K562 (cell line): ENCODE data around the gene TAL1. TPM values are rescaled to one million over a fixed set of nuclear protein-coding genes. Genes with fewer than 3 reads are reported as not detected.

Experiments used
- CREM ChIP-seq: IDR thresholded peaks from 2 replicates; pipeline ENCODE4 v1.6.1; 2014; ENCODE audit warnings: antibody characterized with exemption, low read depth
- DPF2 ChIP-seq: fragments of 450-650 bp; IDR thresholded peaks from 2 replicates; pipeline ENCODE4 v1.6.1; 2016
- EP400 ChIP-seq: fragments of 450-650 bp; IDR thresholded peaks from 2 replicates; pipeline ENCODE4 v1.6.1; 2017; ENCODE audit warnings: antibody characterized with exemption, mild to moderate bottlenecking, moderate library complexity
- ETV5 ChIP-seq: sonication (generic); formaldehyde crosslinking; IDR thresholded peaks from 2 replicates; pipeline ENCODE4 v1.4.0; 2020; ENCODE audit warnings: low read depth, mild to moderate bottlenecking, missing genetic modification reagents
- ETV6 ChIP-seq, 3 experiments: fragments of 150-350 bp in 1 of 3; sonication (generic) in 1 of 3; formaldehyde crosslinking in 1 of 3; IDR thresholded peaks; 2 replicates each; pipeline versions ENCODE4 v1.6.1 to v1.8.0; 2014 to 2022; ENCODE audit warnings: borderline replicate concordance in 2 of 3, low read depth in 2 of 3, antibody characterized with exemption in 1 of 3, low read length in 1 of 3, mild to moderate bottlenecking in 1 of 3, missing genetic modification reagents in 1 of 3
- FOS ChIP-seq: IDR thresholded peaks from 3 replicates; pipeline ENCODE4 v1.6.1; 2011; ENCODE audit not compliant: insufficient read length; ENCODE audit errors: extremely low read depth
- GABPA ChIP-seq: fragments of 200-800 bp; sonication (Bioruptor generic); conservative IDR thresholded peaks from 2 replicates; pipeline ENCODE4 v1.6.1; 2016; ENCODE audit warnings: low read depth, missing genetic modification characterization, missing compliant biosample characterization
- GABPB1 ChIP-seq: sonication (generic); formaldehyde crosslinking; IDR thresholded peaks from 2 replicates; pipeline ENCODE4 v1.8.0; 2022; ENCODE audit warnings: mild to moderate bottlenecking, missing genetic modification reagents
- GTF2E2 ChIP-seq: fragments of 200-800 bp; sonication (Bioruptor generic); IDR thresholded peaks from 2 replicates; pipeline ENCODE4 v1.6.1; 2016; ENCODE audit warnings: missing genetic modification characterization, missing compliant biosample characterization
- HNRNPLL ChIP-seq: fragments of 200-400 bp; formaldehyde crosslinking; IDR thresholded peaks from 2 replicates; pipeline ENCODE4 v1.6.1; 2017; ENCODE audit warnings: low read length, low read depth, mild to moderate bottlenecking; ENCODE audit not compliant: poor library complexity, severe bottlenecking
- PCBP1 ChIP-seq: fragments of 200-400 bp; formaldehyde crosslinking; IDR thresholded peaks from 2 replicates; pipeline ENCODE4 v1.6.1; 2018; ENCODE audit warnings: mild to moderate bottlenecking, low read depth, low read length; ENCODE audit not compliant: poor library complexity, severe bottlenecking
- SMARCE1 ChIP-seq: fragments of 450-650 bp; IDR thresholded peaks from 2 replicates; pipeline ENCODE4 v1.7.1; 2016; ENCODE audit warnings: mild to moderate bottlenecking
- TAF15 ChIP-seq: fragments of 200-400 bp; formaldehyde crosslinking; IDR thresholded peaks from 2 replicates; pipeline ENCODE4 v1.6.1; 2017; ENCODE audit warnings: mild to moderate bottlenecking, low read depth, low read length, moderate library complexity
- TFAP4 ChIP-seq: sonication (generic); formaldehyde crosslinking; IDR thresholded peaks from 2 replicates; pipeline ENCODE4 v1.8.0; 2022; ENCODE audit warnings: missing genetic modification reagents, mild to moderate bottlenecking, moderate library complexity, borderline replicate concordance
- TSHZ1 ChIP-seq: fragments of 250-450 bp; sonication (Bioruptor Pico); IDR thresholded peaks from 2 replicates; pipeline ENCODE4 v1.4.0; 2020; ENCODE audit warnings: mild to moderate bottlenecking, moderate library complexity
- USF2 ChIP-seq: sonication (generic); formaldehyde crosslinking; IDR thresholded peaks from 2 replicates; pipeline ENCODE4 v1.5.0; 2020; ENCODE audit warnings: missing genetic modification reagents
- XRCC4 ChIP-seq: IDR thresholded peaks from one replicate; pipeline ENCODE4 v1.6.1; 2011; ENCODE audit not compliant: insufficient read depth, insufficient read length; ENCODE audit errors: extremely low read depth
- ZNF274 ChIP-seq: IDR thresholded peaks from 2 replicates; pipeline ENCODE4 v1.6.1; 2011; ENCODE audit warnings: low read depth, mild to moderate bottlenecking, low read length, moderate library complexity, borderline replicate concordance
- ZNF282 ChIP-seq: sonication (generic); formaldehyde crosslinking; IDR thresholded peaks from 2 replicates; pipeline ENCODE4 v1.8.1; 2023; ENCODE audit warnings: missing genetic modification reagents
- ZNF449 ChIP-seq: fragments of 250-450 bp; sonication (Bioruptor Pico); IDR thresholded peaks from 2 replicates; pipeline ENCODE4 v1.8.0; 2022; ENCODE audit warnings: moderate library complexity, mild to moderate bottlenecking, inconsistent platforms
- ZSCAN29 ChIP-seq: fragments of 450-650 bp; IDR thresholded peaks from 2 replicates; pipeline ENCODE4 v1.6.1; 2017
- ZSCAN32 ChIP-seq: fragments of 450-650 bp; formaldehyde crosslinking; IDR thresholded peaks from 2 replicates; pipeline ENCODE4 v1.4.0; 2020; ENCODE audit warnings: mild to moderate bottlenecking, moderate library complexity
- polyA plus RNA-seq, 8 experiments: library from polyadenylated mRNA; depleted of rRNA in 4 of 8; stranded (reverse) in 5 of 8; unstranded in 3 of 8; fragments of >200 nt; fragmentation: Nextera tagmentation in 2 of 8; fragmentation: Illumina TruSeq in 1 of 8; extraction: Ambion mirVana in 2 of 8; extraction: Trizol in 1 of 8; gene quantifications; 2 replicates each; pipeline versions ENCODE4 v1.2.1 to v1.2.3, GENCODE V29; 2011 to 2014; ENCODE audit warnings: inconsistent platforms in 1 of 8, missing spikeins in 1 of 8
- total RNA-seq, 7 experiments: library from RNA; depleted of rRNA in 6 of 7; stranded (reverse); fragments of >200 nt in 6 of 7; fragmentation: Illumina TruSeq in 2 of 7; extraction: Trizol in 2 of 7; gene quantifications; 2 replicates each; pipeline versions ENCODE4 v1.2.1 to v1.2.3, GENCODE V29; 2011 to 2021; ENCODE audit warnings: low replicate concordance in 1 of 7

TAL1 gene
- total and polyA plus RNA-seq, 9 of the 15 experiments (the other 6 are each of a cell fraction or from before 2014, with no cell fraction given): 18.5 to 106 (median 59.7) TPM

- TF ChIP-seq PCBP1 (no peak), ETV6 (IDR thresholded peaks at IDR 0.05; ENCODE audit: borderline replicate concordance in 1 of 2, low read depth in 2 of 2, low read length in 1 of 2) (peak in 1 of 2 experiments; percentile 65; a peak in 1 of 4 replicates), ETV6 (CRISPR knock-in tag; IDR thresholded peaks at IDR 0.05; ENCODE audit: borderline replicate concordance) (no peak), ZSCAN32 (no peak), GTF2E2 (tag) (no peak), TSHZ1 (CRISPR knock-in tag) (no peak), FOS (peak; percentile 12), ZNF282 (no peak), TFAP4 (CRISPR knock-in tag) (peak; percentile 89), TAF15 (no peak), ZNF449 (CRISPR knock-in tag) (0 out of 2 replicates have a peak, but pooled peaks have one; percentile 6), GABPA (tag) (peak; percentile 24; the same call in 1 of the 2 replicates), ETV5 (CRISPR knock-in tag) (peak; percentile 58), ZNF274 (no peak), USF2 (no peak), DPF2 (peak; percentile 97), CREM (peak; percentile 94), EP400 (no peak), SMARCE1 (peak; percentile 95), ZSCAN29 (peak; percentile 80), HNRNPLL (no peak), GABPB1 (peak; percentile 75; the same call in 1 of the 2 replicates), XRCC4 (no peak)
Observed at GRCh38 chr1:47232187-47232874, at the start of gene TAL1 (continued).
